GM06990 (cell line): ENCODE results near the gene CASZ1.

Source experiments
- DNase-seq: peaks from one replicate; pipeline ENCODE4 v3.0.0-alpha.2; 2011; ENCODE audit not compliant: insufficient read length; ENCODE audit errors: extremely low read depth
- H3K27me3 ChIP-seq: replicated peaks from 2 replicates; pipeline ENCODE4 v1.6.0; 2011; ENCODE audit warnings: low read length; ENCODE audit not compliant: control insufficient read depth, insufficient read depth
- H3K36me3 ChIP-seq: 2 replicates; pipeline ENCODE4 v1.5.1; 2011; ENCODE audit warnings: low read length; ENCODE audit not compliant: control insufficient read depth, insufficient read depth
- H3K4me3 ChIP-seq: replicated peaks from 2 replicates; pipeline ENCODE4 v1.5.1; 2011; ENCODE audit warnings: low read depth, mild to moderate bottlenecking, control low read depth, low read length
- CTCF ChIP-seq: IDR thresholded peaks from 2 replicates; pipeline ENCODE4 v1.5.1; 2011; ENCODE audit warnings: low read length, control low read depth, mild to moderate bottlenecking, inconsistent platforms; ENCODE audit not compliant: insufficient read depth, poor library complexity, severe bottlenecking

The CASZ1 gene

DNA sequence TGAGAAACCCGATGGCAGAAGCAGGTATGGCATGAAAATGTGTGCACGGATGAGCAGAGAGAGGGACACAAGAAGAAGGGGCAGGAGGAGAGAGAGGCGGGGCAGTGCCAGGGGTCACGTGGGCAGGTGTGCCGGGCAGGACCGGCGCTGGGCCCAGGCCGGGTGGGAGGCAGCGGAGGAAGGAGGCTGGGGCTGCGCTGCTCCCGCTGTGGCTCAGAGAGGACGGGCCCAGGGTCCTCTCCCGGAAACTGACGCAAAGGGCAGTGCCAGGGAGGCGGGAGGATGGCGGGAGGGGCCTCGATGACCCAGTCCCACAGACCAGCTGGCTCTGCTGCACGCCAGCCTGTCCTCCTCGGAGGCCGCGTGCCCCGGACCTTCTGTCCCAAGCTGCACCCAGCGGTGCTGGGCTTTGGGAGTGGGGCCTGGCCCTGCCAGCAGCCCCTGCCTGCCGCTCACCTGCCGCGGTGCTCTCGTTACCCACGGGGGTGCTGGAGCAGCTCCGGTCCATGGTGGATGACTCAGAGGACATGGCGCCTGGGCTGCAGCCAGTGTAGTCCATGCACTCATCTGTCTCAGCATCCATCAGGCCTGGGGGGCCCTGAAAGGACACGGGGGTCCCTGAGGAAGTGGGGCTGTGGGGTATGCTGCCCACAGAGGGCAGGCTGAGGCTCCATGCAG lies 153.9 kb downstream of the CASZ1 start:
- no peaks in the 10 kb centered on the region for H3K27me3 ChIP-seq
- H3K4me3 ChIP-seq: no peak overlapping the region
- no peak for DNase-seq
- no peak for TF ChIP-seq CTCF
- peaks cover 2% of the 10 kb centered on the region for H3K36me3 ChIP-seq

DNA sequence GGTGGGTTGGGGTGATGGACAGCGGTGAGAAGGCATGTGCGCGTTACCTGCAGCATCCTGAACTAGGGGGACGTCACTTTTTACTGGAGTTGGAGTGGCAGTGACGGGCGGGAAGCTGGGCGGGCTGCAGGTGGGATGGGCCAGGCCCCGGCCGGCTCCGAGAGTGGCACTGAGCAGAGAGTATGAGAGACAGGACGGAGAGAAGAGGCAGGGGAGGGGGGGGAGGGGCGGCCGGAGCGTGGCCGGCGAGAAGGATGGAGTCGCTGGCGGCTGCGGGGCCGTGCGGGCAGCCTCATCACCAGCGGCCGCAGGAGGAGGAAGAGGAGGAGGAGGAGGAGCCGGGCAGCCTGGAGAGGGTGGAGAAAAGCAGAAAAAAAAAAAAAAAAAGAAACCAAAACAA lies 154.5 kb downstream of the CASZ1 start:
- no peak for TF ChIP-seq CTCF
- DNase-seq: no peak
- Histone ChIP-seq H3K27me3 (no peaks in the 10 kb centered on the region), H3K36me3 (peaks cover 2% of the 10 kb centered on the region), H3K4me3 (no peak overlapping the region)

- Histone ChIP-seq H3K27me3 (no peaks in the 10 kb centered on the region), H3K4me3 (no peak overlapping the region), H3K36me3 (peaks cover 2% of the 10 kb centered on the region)
- DNase-seq: no peak
- no peak for TF ChIP-seq CTCF
These were observed 155.4 kb downstream of the CASZ1 start for GRCh38 chr1:10640843-10641553.

DNA sequence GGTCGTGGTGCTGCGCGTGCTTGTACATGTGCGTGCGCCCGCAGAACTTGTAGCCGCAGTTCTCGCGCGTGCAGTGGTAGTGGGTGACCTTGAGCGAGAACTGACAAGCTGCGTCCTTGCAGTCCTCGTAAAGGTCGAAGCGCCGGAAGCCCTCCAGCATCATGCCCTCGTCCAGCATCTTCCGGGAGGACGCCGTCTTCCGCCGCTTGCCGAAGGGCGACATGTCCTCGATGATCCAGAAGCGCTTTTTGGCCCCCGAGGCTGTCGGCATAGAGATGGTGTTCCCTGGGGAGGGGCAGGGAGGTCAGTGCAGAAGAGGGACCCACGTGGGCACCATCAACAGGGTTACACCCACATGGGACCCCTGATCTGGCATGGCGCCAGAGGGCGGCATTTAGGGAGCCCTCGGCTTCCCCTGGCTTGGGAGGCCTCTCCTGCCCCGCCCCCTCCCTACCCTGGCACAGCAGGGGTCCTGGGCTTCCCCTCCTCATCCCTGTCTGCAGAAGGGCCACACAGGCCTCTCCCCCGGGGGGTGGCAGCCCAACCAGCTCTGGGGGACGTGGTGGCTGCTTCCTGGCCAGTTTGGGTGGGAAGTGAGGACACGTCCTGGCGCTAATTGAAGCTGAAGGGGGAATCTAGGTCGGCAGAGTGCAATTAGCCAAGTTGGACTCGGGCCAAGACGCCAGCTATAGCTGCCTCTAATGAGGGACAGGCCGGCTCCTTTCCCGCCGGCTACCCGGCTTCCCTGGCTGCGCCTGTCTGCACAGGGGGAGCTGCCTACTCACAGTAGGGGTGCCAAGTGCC lies 156.5 kb downstream of the CASZ1 start:
- Histone ChIP-seq H3K4me3 (no peak overlapping the region), H3K27me3 (no peaks in the 10 kb centered on the region), H3K36me3 (peaks cover 2% of the 10 kb centered on the region)
- DNase-seq: no peak
- no peak for TF ChIP-seq CTCF

- H3K4me3 ChIP-seq: no peak overlapping the region
- DNase-seq: no peak
These were observed 157.3 kb downstream of the CASZ1 start for GRCh38 chr1:10639011-10639774.

More at GRCh38 chr1:10639011-10639774, 157.3 kb downstream of the CASZ1 start:
- no peaks in the 10 kb centered on the region for H3K27me3 ChIP-seq
- no peak for TF ChIP-seq CTCF
- H3K36me3 ChIP-seq: peaks cover 2% of the 10 kb centered on the region
